ENCODE results near the gene TBPL1. TPM values are rescaled to one million over a fixed set of nuclear protein-coding genes. Genes with fewer than 3 reads are reported as not detected.
A peak's percentile ranks its signal among the peaks of the same experiment; 100 is the strongest.
"Not testable (repeated sequence)": the region's sequence is repeated elsewhere in the genome, so short reads cannot be mapped to it uniquely, and the experiment has no call there.

The TBPL1 gene
- total and polyA plus RNA-seq, 5 donors: 24.8 to 32.0 (median 26.1) TPM

- DNase-seq (no peak), ATAC-seq (no peak)
- Histone ChIP-seq H3K9me3 (ENCODE audit: control insufficient read depth, low read length) (no peaks in the 10 kb centered on the region), H3K4me3 (ENCODE audit: low read length) (no peak overlapping the region), H3K27ac (ENCODE audit: low read length) (no peak overlapping the region), H3K4me1 (ENCODE audit: control insufficient read depth, insufficient read depth, low read length) (peaks cover 3% of the 10 kb centered on the region), H3K27me3 (ENCODE audit: control insufficient read depth, insufficient read depth) (no peaks in the 10 kb centered on the region)
- intact Hi-C loops (cut with DNase I): loop anchor here in 1 of 4 donors (5.0 kb wide), 1 partner anchor 103 kb away; no protein-coding TSS in a partner anchor
- 79% methylated on average over 4 of the region's 4 CpGs for WGBS
These were observed 11.7 kb downstream of the TBPL1 start for GRCh38 chr6:133964702-133965101.

GRCh38 chr6:133965817-133966360 lies 12.9 kb downstream of the TBPL1 start:
- Histone ChIP-seq H3K27ac (ENCODE audit: low read length) (no peak overlapping the region), H3K9me3 (ENCODE audit: control insufficient read depth, low read length) (no peaks in the 10 kb centered on the region), H3K4me3 (ENCODE audit: low read length) (no peak overlapping the region), H3K4me1 (ENCODE audit: control insufficient read depth, insufficient read depth, low read length) (peaks cover 2% of the 10 kb centered on the region), H3K27me3 (ENCODE audit: control insufficient read depth, insufficient read depth) (no peaks in the 10 kb centered on the region)
- DNase-seq: no peak
- whole genome bisulfite sequencing: 89% methylated on average over 4 of the region's 4 CpGs
- ATAC-seq: no peak
- intact Hi-C loops (cut with DNase I): loop anchor here in 1 of 4 donors (5.0 kb wide), 1 partner anchor 101 kb away; no protein-coding TSS in a partner anchor

- 79% methylated on average over 5 of the region's 5 CpGs for WGBS
- DNase-seq: no peak
- Histone ChIP-seq H3K27ac (ENCODE audit: low read length) (no peak overlapping the region), H3K4me3 (ENCODE audit: low read length) (no peak overlapping the region), H3K4me1 (ENCODE audit: control insufficient read depth, insufficient read depth, low read length) (peaks cover 2% of the 10 kb centered on the region), H3K9me3 (ENCODE audit: control insufficient read depth, low read length) (no peaks in the 10 kb centered on the region), H3K27me3 (ENCODE audit: control insufficient read depth, insufficient read depth) (no peaks in the 10 kb centered on the region)
- intact Hi-C loops (cut with DNase I): loop anchor here in 1 of 4 donors (5.0 kb wide), 1 partner anchor 101 kb away; no protein-coding TSS in a partner anchor
- ATAC-seq: no peak
These were observed 13.8 kb downstream of the TBPL1 start for GRCh38 chr6:133966654-133967329.

GRCh38 chr6:133967347-133967746 lies 14.3 kb downstream of the TBPL1 start:
- H3K4me1 ChIP-seq (ENCODE audit: control insufficient read depth, insufficient read depth, low read length): peaks cover 2% of the 10 kb centered on the region
- WGBS: 90% methylated on average over 4 of the region's 4 CpGs
- no peak for ATAC-seq
- no peak for DNase-seq
- H3K4me3 ChIP-seq (ENCODE audit: low read length): no peak overlapping the region
- no peaks in the 10 kb centered on the region for H3K27me3 ChIP-seq (ENCODE audit: control insufficient read depth, insufficient read depth)
- no peaks in the 10 kb centered on the region for H3K9me3 ChIP-seq (ENCODE audit: control insufficient read depth, low read length)
- intact Hi-C loops (cut with DNase I): loop anchor here in 1 of 4 donors (5.0 kb wide), 1 partner anchor 100 kb away; no protein-coding TSS in a partner anchor
- no peak overlapping the region for H3K27ac ChIP-seq (ENCODE audit: low read length)

GRCh38 chr6:133967835-133968234 lies 14.8 kb downstream of the TBPL1 start:
- WGBS: 92% methylated on average over 8 of the region's 8 CpGs
- H3K9me3 ChIP-seq (ENCODE audit: control insufficient read depth, low read length): not testable (repeated sequence)

GRCh38 chr6:133969285-133969920 lies 16.4 kb downstream of the TBPL1 start:
- WGBS: 80% methylated on average over 1 of the region's 1 CpG
- intact Hi-C loops (cut with DNase I): loop anchor here in 1 of 4 donors (5.0 kb wide), 1 partner anchor 98 kb away; no protein-coding TSS in a partner anchor

More at GRCh38 chr6:133967835-133968234, 14.8 kb downstream of the TBPL1 start:
- intact Hi-C loops (cut with DNase I): loop anchor here in 1 of 4 donors (5.0 kb wide), 1 partner anchor 99 kb away; no protein-coding TSS in a partner anchor
- not testable (repeated sequence) for DNase-seq; H3K27ac ChIP-seq (ENCODE audit: low read length); H3K4me1 ChIP-seq (ENCODE audit: control insufficient read depth, insufficient read depth, low read length); H3K27me3 ChIP-seq (ENCODE audit: control insufficient read depth, insufficient read depth); H3K4me3 ChIP-seq (ENCODE audit: low read length)
- ATAC-seq: peak; percentile 39 to 47

GRCh38 chr6:133969921-133970295 lies 16.9 kb downstream of the TBPL1 start:
- intact Hi-C loops (cut with DNase I): loop anchor here (5.0 to 10.0 kb wide), 4 partner anchors 45 to 97 kb away; no protein-coding TSS in a partner anchor
- H3K4me1 ChIP-seq (ENCODE audit: control insufficient read depth, insufficient read depth, low read length): peaks cover 2% of the 10 kb centered on the region
- ATAC-seq: no peak
- H3K9me3 ChIP-seq (ENCODE audit: control insufficient read depth, low read length): no peaks in the 10 kb centered on the region
- no peak overlapping the region for H3K4me3 ChIP-seq (ENCODE audit: low read length)
- H3K27me3 ChIP-seq (ENCODE audit: control insufficient read depth, insufficient read depth): no peaks in the 10 kb centered on the region
- DNase-seq: no peak
- no peak overlapping the region for H3K27ac ChIP-seq (ENCODE audit: low read length)
- WGBS: 72% methylated on average over 2 of the region's 2 CpGs

More at GRCh38 chr6:133969285-133969920, 16.4 kb downstream of the TBPL1 start:
- Histone ChIP-seq H3K4me3 (ENCODE audit: low read length) (no peak overlapping the region), H3K27ac (ENCODE audit: low read length) (no peak overlapping the region), H3K27me3 (ENCODE audit: control insufficient read depth, insufficient read depth) (no peaks in the 10 kb centered on the region), H3K9me3 (ENCODE audit: control insufficient read depth, low read length) (no peaks in the 10 kb centered on the region), H3K4me1 (ENCODE audit: control insufficient read depth, insufficient read depth, low read length) (peaks cover 2% of the 10 kb centered on the region)
- DNase-seq (no peak), ATAC-seq (no peak)

GRCh38 chr6:133971861-133972260 lies 18.8 kb downstream of the TBPL1 start:
- intact Hi-C loops (cut with DNase I): loop anchor here in 3 of 4 donors (5.0 to 10.0 kb wide), 3 partner anchors 47 to 93 kb away; no protein-coding TSS in a partner anchor
- H3K4me1 ChIP-seq (ENCODE audit: control insufficient read depth, insufficient read depth, low read length): no peaks in the 10 kb centered on the region

GRCh38 chr6:133972388-133972787 lies 19.4 kb downstream of the TBPL1 start:
- WGBS: 52% methylated on average over 2 of the region's 2 CpGs
- Histone ChIP-seq H3K27me3 (ENCODE audit: control insufficient read depth, insufficient read depth) (no peaks in the 10 kb centered on the region), H3K9me3 (ENCODE audit: control insufficient read depth, low read length) (no peaks in the 10 kb centered on the region), H3K4me3 (ENCODE audit: low read length) (no peak overlapping the region), H3K27ac (ENCODE audit: low read length) (no peak overlapping the region), H3K4me1 (ENCODE audit: control insufficient read depth, insufficient read depth, low read length) (no peaks in the 10 kb centered on the region)
- DNase-seq (no peak), ATAC-seq (no peak)
- intact Hi-C loops (cut with DNase I): loop anchor here in 3 of 4 donors (5.0 to 10.0 kb wide), 3 partner anchors 48 to 92 kb away; no protein-coding TSS in a partner anchor

More at GRCh38 chr6:133971861-133972260, 18.8 kb downstream of the TBPL1 start:
- no peak for DNase-seq
- 48% methylated on average over 1 of the region's 1 CpG for WGBS
- no peak for ATAC-seq
- Histone ChIP-seq H3K4me3 (ENCODE audit: low read length) (no peak overlapping the region), H3K9me3 (ENCODE audit: control insufficient read depth, low read length) (no peaks in the 10 kb centered on the region), H3K27ac (ENCODE audit: low read length) (no peak overlapping the region), H3K27me3 (ENCODE audit: control insufficient read depth, insufficient read depth) (no peaks in the 10 kb centered on the region)

- Histone ChIP-seq H3K4me1 (ENCODE audit: control insufficient read depth, insufficient read depth, low read length) (no peaks in the 10 kb centered on the region), H3K27ac (ENCODE audit: low read length) (no peak overlapping the region), H3K4me3 (ENCODE audit: low read length) (no peak overlapping the region), H3K9me3 (ENCODE audit: control insufficient read depth, low read length) (no peaks in the 10 kb centered on the region), H3K27me3 (ENCODE audit: control insufficient read depth, insufficient read depth) (no peaks in the 10 kb centered on the region)
- ATAC-seq (no peak), DNase-seq (no peak)
- intact Hi-C loops (cut with DNase I): loop anchor here in 3 of 4 donors (5.0 to 10.0 kb wide), 3 partner anchors 49 to 91 kb away; no protein-coding TSS in a partner anchor
- WGBS: 1% methylated on average over 4 of the region's 4 CpGs
These were observed 20.3 kb downstream of the TBPL1 start for GRCh38 chr6:133973109-133973971.
